GM19452 (cell line): ENCODE measurements around the gene OPRD1.
"Not testable (repeated sequence)": the region's sequence is repeated elsewhere in the genome, so short reads cannot be mapped to it uniquely, and the experiment has no call there.

Source experiments
- ATAC-seq: cut with Tn5 transposase; IDR thresholded peaks from one replicate; pipeline ENCODE4 v1.9.1; 2021; ENCODE audit not compliant: unreplicated experiment

OPRD1 gene

GRCh38 chr1:28840928-28841544, 29.1 kb downstream of the OPRD1 start:
- no peak for ATAC-seq

GRCh38 chr1:28845786-28846543, 34.0 kb downstream of the OPRD1 start:
- ATAC-seq = no peak

GRCh38 chr1:28847207-28847606, 35.2 kb downstream of the OPRD1 start:
- not testable (repeated sequence) for ATAC-seq

- no peak for ATAC-seq
Measured at GRCh38 chr1:28848416-28848815, 36.4 kb downstream of the OPRD1 start.

- no peak for ATAC-seq
Measured at GRCh38 chr1:28853093-28853742, 41.2 kb downstream of the OPRD1 start.

GRCh38 chr1:28854406-28854805, 42.4 kb downstream of the OPRD1 start:
- not testable (repeated sequence) for ATAC-seq

GRCh38 chr1:28855046-28855445, 43.1 kb downstream of the OPRD1 start:
- ATAC-seq = no peak

- no peak for ATAC-seq
Measured at GRCh38 chr1:28855469-28855951, 43.5 kb downstream of the OPRD1 start.

- ATAC-seq = no peak
Measured at GRCh38 chr1:28855969-28856368, 44.0 kb downstream of the OPRD1 start.

- ATAC-seq = peak; percentile 61
Measured at GRCh38 chr1:28860332-28861073, 48.5 kb downstream of the OPRD1 start.

GRCh38 chr1:28862571-28863403, 50.8 kb downstream of the OPRD1 start:
- ATAC-seq = no peak

- no peak for ATAC-seq
Measured at GRCh38 chr1:28864695-28865094, 52.7 kb downstream of the OPRD1 start.

- ATAC-seq = no peak
Measured at GRCh38 chr1:28865997-28866650, 54.2 kb downstream of the OPRD1 start.

- no peak for ATAC-seq
Measured at GRCh38 chr1:28867850-28868249, 55.9 kb downstream of the OPRD1 start.

- ATAC-seq = no peak
Measured at GRCh38 chr1:28869952-28870351, 58.0 kb downstream of the OPRD1 start.

- no peak for ATAC-seq
Measured at GRCh38 chr1:28871631-28872401, 59.8 kb downstream of the OPRD1 start.

GRCh38 chr1:28875134-28875533, 63.2 kb downstream of the OPRD1 start:
- ATAC-seq = not testable (repeated sequence)

GRCh38 chr1:28877132-28877781, 65.3 kb downstream of the OPRD1 start:
- no peak for ATAC-seq

- ATAC-seq = no peak
Measured at GRCh38 chr1:28878796-28879195, 66.8 kb downstream of the OPRD1 start.
